Stimulated activated naive B cell treated with anti-CD40 and anti-IgM and Interleukin-4, amounts not matched to agents 10 μg/mL and 1 μg/mL and 100 μg/mL, for 72 hours (primary cell): ENCODE data around the gene SLC44A3.

Experiments used
- ATAC-seq, 2 donors: fragments of 150-1000 bp; cut with Tn5 transposase; replicated peaks; 2 replicates each; pipeline ENCODE4 v1.10.0; 2021; ENCODE audit warnings: moderate library complexity in 1 of 2
- DNase-seq: peaks from one replicate; pipeline ENCODE4 v3.0.0; 2021
- H3K27ac Mint-ChIP-seq: one replicate; pipeline ENCODE4 v1.8.0; 2022; ENCODE audit warnings: mild to moderate bottlenecking, mixed read lengths
- H3K27me3 Mint-ChIP-seq, 2 donors: one replicate each; pipeline ENCODE4 v1.8.0; 2022; ENCODE audit warnings: mixed read lengths in 2 of 2
- H3K36me3 Mint-ChIP-seq, 2 donors: one replicate each; pipeline ENCODE4 v1.8.0; 2022; ENCODE audit warnings: mixed read lengths in 2 of 2, mild to moderate bottlenecking in 1 of 2
- H3K4me1 Mint-ChIP-seq, 2 donors: one replicate each; pipeline ENCODE4 v1.8.0; 2022; ENCODE audit warnings: mixed read lengths in 2 of 2, mild to moderate bottlenecking in 1 of 2
- H3K4me3 Mint-ChIP-seq, 2 donors: one replicate each; pipeline ENCODE4 v1.8.0; 2022; ENCODE audit warnings: mild to moderate bottlenecking in 2 of 2, mixed read lengths in 2 of 2, moderate library complexity in 1 of 2
- H3K9me3 Mint-ChIP-seq, 2 donors: one replicate each; pipeline ENCODE4 v1.8.0; 2022; ENCODE audit warnings: mixed read lengths in 2 of 2, mild to moderate bottlenecking in 1 of 2

Gene SLC44A3

DNA sequence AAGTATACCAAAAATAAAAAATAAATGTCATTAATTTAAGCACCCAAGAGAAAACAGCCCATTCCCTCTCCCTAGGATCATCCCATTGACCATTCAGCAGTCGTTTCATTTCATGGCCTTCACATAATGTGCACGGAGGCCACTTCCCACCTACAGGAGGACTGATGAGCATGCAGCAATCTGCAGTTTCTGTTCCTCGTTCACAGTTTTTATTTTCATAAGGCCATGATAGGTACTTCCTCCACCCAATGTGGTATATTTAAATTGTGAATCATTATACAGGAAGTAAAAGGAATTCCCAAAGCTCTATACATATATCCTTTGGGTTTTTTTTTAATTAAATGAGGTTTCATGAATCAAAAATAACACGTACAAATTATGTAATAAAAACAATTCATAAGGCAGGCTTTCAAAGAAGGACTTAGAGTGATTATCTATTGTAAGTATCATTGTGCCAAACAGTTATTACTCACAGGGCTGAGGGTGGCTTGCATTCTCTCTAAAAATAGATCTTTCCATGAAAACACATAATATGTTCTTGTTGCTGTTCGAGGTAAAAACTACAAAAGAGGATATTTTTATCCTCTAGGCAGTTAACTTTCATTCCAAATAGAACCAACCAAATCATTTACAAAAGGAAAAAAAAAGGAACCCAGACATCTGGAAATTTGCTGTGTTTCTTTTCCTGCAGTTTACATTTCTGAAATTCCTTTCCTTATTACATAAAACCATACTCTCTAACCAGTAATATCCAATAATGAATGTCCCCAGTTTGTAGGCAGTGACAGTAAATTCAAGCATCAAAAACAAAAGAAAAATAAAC lies 27.5 kb upstream of the SLC44A3 start:
- H3K27ac Mint-ChIP-seq, result no peak overlapping the region
- peaks cover 0 to 6% of the 10 kb centered on the region in 2 donors for H3K27me3 Mint-ChIP-seq
- DNase-seq (no peak), ATAC-seq (peak; percentile 95 to 96)
- H3K4me1 Mint-ChIP-seq, result peaks cover 17 to 53% of the 10 kb centered on the region in 2 donors
- no peak overlapping the region for H3K4me3 Mint-ChIP-seq
- H3K36me3 Mint-ChIP-seq, result peaks cover 0 to 2% of the 10 kb centered on the region in 2 donors
- peaks cover 4 to 8% of the 10 kb centered on the region in 2 donors for H3K9me3 Mint-ChIP-seq

DNA sequence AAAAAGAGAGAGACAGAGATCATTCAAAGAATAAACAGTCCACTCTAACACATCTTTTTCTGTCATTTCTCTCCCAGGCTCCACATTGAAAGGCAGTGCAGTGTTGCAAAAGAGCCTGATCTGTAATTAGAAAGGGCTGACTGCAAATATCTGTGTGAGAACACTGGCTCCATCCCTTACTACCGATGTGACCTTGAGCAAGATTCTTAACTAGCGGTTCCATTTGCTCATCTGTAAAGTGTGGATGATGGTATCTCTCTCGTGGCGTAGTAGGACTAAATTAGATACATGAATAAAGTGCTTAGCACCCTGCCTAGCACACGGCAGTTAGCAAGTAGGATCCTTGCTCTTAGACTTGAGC lies 26.9 kb upstream of the SLC44A3 start:
- H3K27me3 Mint-ChIP-seq, result peaks cover 0 to 6% of the 10 kb centered on the region in 2 donors
- peak overlapping the region; percentile 70 for H3K27ac Mint-ChIP-seq
- H3K36me3 Mint-ChIP-seq, result peaks cover 0 to 2% of the 10 kb centered on the region in 2 donors
- peaks cover 17 to 53% of the 10 kb centered on the region in 2 donors for H3K4me1 Mint-ChIP-seq
- no peak for DNase-seq
- peaks cover 4 to 8% of the 10 kb centered on the region in 2 donors for H3K9me3 Mint-ChIP-seq
- H3K4me3 Mint-ChIP-seq, result no peak overlapping the region
- ATAC-seq, result no peak

DNA sequence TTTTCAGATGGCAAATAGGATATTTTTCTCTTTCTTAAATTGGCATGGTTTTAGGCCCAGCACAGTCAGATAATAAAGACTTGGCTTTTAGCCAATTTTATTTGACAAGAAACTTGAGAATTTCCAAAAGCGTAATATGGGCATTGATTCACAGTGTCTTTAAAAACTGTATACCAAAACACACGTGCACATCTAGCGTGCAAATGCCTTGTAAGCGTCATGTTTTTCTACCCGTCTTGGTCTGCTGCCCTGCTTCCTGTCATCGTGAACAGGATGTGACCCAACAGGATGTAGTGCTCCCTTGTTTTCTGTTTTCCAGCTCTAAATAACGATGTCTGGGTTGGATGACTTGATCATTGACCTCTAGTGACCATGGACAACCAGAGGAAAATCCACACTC lies 24.7 kb upstream of the SLC44A3 start:
- Mint-ChIP-seq H3K27me3 (no peaks in the 10 kb centered on the region), H3K36me3 (peaks cover 0 to 2% of the 10 kb centered on the region in 2 donors), H3K4me1 (peaks cover 17 to 53% of the 10 kb centered on the region in 2 donors), H3K27ac (peak overlapping the region; percentile 75), H3K4me3 (peak overlapping the region in 1 of 2 donors; percentile 30), H3K9me3 (peaks cover 4 to 8% of the 10 kb centered on the region in 2 donors)
- DNase-seq, result peak; percentile 35
- peak; percentile 81 to 84 for ATAC-seq

DNA sequence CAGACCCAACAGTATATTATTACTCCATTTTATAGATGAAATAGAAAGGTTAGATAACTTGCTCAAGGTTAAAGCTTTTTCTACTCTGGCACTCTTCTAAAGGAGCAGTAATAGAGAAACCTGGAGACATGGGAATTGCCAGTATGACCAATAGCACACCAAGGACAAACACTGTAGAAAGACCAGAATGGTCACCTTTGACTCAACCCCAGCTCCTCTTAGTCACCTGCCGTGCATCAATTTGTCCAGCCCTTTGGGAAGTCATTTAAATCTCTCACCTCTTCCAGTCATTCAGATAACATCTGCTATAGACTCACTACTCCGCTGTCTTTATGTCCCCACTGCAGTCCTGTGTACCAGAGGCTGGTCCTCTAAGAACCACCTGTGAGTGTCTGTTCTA lies 23.9 kb upstream of the SLC44A3 start:
- peaks cover 17 to 49% of the 10 kb centered on the region in 2 donors for H3K4me1 Mint-ChIP-seq
- peaks cover 0 to 2% of the 10 kb centered on the region in 2 donors for H3K36me3 Mint-ChIP-seq
- no peak overlapping the region for H3K4me3 Mint-ChIP-seq
- peak overlapping the region; percentile 82 for H3K27ac Mint-ChIP-seq
- H3K9me3 Mint-ChIP-seq, result peaks cover 4 to 8% of the 10 kb centered on the region in 2 donors
- no peak for ATAC-seq
- DNase-seq, result no peak
- no peaks in the 10 kb centered on the region for H3K27me3 Mint-ChIP-seq

DNA sequence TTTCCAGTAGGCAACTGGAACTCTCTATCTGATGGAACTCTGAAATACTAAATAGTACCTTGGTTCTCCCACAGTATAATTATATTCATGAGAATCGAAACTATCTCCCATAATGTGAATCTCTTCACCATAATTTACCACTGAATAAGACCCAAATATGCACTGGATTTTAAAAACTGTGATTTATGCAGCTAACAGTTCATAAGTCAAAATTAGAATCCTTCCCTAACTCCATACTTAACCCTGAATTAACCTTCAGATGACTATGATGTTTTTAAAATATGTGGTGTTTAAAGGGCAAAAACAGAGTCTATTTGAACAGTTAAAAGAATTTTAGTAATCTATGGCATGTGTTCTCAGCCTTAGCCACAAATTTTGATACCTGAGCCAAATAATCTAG lies 22.9 kb upstream of the SLC44A3 start:
- no peak overlapping the region for H3K27ac Mint-ChIP-seq
- ATAC-seq (no peak), DNase-seq (no peak)
- peaks cover 0 to 2% of the 10 kb centered on the region in 2 donors for H3K36me3 Mint-ChIP-seq
- H3K9me3 Mint-ChIP-seq, result peaks cover 4 to 8% of the 10 kb centered on the region in 2 donors
- H3K27me3 Mint-ChIP-seq, result no peaks in the 10 kb centered on the region
- H3K4me1 Mint-ChIP-seq, result peaks cover 18 to 48% of the 10 kb centered on the region in 2 donors
- no peak overlapping the region for H3K4me3 Mint-ChIP-seq

- Mint-ChIP-seq H3K36me3 (peaks cover 0 to 2% of the 10 kb centered on the region in 2 donors), H3K9me3 (peaks cover 4 to 6% of the 10 kb centered on the region in 2 donors), H3K27ac (no peak overlapping the region), H3K27me3 (no peaks in the 10 kb centered on the region), H3K4me3 (no peak overlapping the region), H3K4me1 (peaks cover 16 to 44% of the 10 kb centered on the region in 2 donors)
- ATAC-seq (no peak), DNase-seq (no peak)
Measured at GRCh38 chr1:94798054-94798453, 22.1 kb upstream of the SLC44A3 start.

DNA sequence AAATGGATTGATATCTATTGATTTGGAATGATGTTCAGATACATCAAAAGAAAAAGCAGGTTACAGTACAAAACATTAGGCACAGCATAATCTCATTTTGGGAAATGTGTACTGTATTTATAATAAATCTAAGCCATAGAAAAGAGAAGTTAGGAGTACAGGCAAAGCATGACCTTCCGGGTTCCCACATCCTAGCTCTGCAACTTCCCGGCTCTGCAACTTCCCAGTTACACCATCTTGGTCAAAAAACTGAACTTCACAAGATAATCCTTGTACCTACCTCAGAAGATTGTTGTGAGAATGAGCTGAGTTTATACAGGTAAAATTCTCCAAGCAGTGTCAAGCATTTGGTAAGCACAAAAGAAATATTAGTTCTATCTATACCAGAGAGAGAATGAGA lies 21.7 kb upstream of the SLC44A3 start:
- ATAC-seq (no peak), DNase-seq (no peak)
- Mint-ChIP-seq H3K4me1 (peaks cover 16 to 39% of the 10 kb centered on the region in 2 donors), H3K36me3 (peaks cover 0 to 2% of the 10 kb centered on the region in 2 donors), H3K27me3 (no peaks in the 10 kb centered on the region), H3K27ac (no peak overlapping the region), H3K4me3 (no peak overlapping the region), H3K9me3 (peaks cover 4 to 5% of the 10 kb centered on the region in 2 donors)

GRCh38 chr1:94799206-94799605 lies 21.0 kb upstream of the SLC44A3 start:
- no peak overlapping the region for H3K27ac Mint-ChIP-seq
- no peak for ATAC-seq

DNA sequence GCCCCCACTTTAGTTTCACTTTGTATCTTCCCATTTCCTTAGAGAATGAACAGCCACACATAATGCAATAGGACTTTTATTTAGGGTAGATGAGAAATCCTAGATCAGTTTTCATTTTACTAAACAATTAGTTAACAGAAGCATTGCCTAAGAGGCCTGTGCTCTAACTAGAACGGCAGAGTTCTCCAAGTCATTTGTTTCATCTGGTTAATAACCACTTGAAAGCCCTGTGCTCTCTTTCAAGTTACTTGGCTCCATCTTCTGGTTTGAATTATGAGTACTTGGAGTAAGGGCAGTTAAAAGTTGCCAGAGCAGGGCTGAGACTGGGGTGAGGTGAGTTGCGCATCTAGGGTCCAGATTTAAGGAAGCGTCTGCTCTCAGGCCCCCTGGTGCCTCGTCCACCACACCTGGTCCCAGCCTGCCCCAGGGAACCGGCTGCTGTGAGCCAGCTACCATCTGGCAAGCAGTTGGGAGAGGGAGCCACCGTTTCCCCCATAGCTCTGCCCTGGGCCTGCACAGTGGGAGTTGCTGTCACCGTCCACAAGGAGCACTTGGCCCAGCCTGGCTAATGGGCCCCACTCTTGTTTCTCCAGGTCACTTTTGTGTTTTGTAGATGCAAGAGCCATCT lies 18.1 kb upstream of the SLC44A3 start:
- no peak overlapping the region for H3K27ac Mint-ChIP-seq
- H3K4me3 Mint-ChIP-seq, result peak overlapping the region; percentile 30 to 37
- ATAC-seq, result peak; percentile 82 to 89

More at GRCh38 chr1:94799206-94799605, 21.0 kb upstream of the SLC44A3 start:
- Mint-ChIP-seq H3K4me3 (no peak overlapping the region), H3K4me1 (peaks cover 16 to 38% of the 10 kb centered on the region in 2 donors), H3K36me3 (peaks cover 0 to 2% of the 10 kb centered on the region in 2 donors), H3K27me3 (no peaks in the 10 kb centered on the region), H3K9me3 (peaks cover 4 to 5% of the 10 kb centered on the region in 2 donors)
- no peak for DNase-seq

GRCh38 chr1:94803106-94803505 lies 17.1 kb upstream of the SLC44A3 start:
- Mint-ChIP-seq H3K9me3 (no peaks in the 10 kb centered on the region), H3K27ac (no peak overlapping the region), H3K4me1 (peaks cover 6 to 18% of the 10 kb centered on the region in 2 donors), H3K36me3 (no peaks in the 10 kb centered on the region), H3K4me3 (no peak overlapping the region), H3K27me3 (peaks cover 9% of the 10 kb centered on the region in 2 donors)
- ATAC-seq, result no peak
- DNase-seq, result no peak

More for the DNA sequence above, 18.1 kb upstream of the SLC44A3 start:
- Mint-ChIP-seq H3K36me3 (no peaks in the 10 kb centered on the region), H3K4me1 (peaks cover 6 to 18% of the 10 kb centered on the region in 2 donors), H3K9me3 (no peaks in the 10 kb centered on the region), H3K27me3 (peaks cover 8 to 9% of the 10 kb centered on the region in 2 donors)
- DNase-seq, result no peak

GRCh38 chr1:94803517-94804441 lies 16.4 kb upstream of the SLC44A3 start:
- no peak for ATAC-seq
- no peak for DNase-seq
- H3K4me3 Mint-ChIP-seq, result no peak overlapping the region
- H3K36me3 Mint-ChIP-seq, result no peaks in the 10 kb centered on the region
- H3K9me3 Mint-ChIP-seq, result no peaks in the 10 kb centered on the region
- peaks cover 6 to 18% of the 10 kb centered on the region in 2 donors for H3K4me1 Mint-ChIP-seq
- peaks cover 9% of the 10 kb centered on the region in 2 donors for H3K27me3 Mint-ChIP-seq
- H3K27ac Mint-ChIP-seq, result no peak overlapping the region

DNA sequence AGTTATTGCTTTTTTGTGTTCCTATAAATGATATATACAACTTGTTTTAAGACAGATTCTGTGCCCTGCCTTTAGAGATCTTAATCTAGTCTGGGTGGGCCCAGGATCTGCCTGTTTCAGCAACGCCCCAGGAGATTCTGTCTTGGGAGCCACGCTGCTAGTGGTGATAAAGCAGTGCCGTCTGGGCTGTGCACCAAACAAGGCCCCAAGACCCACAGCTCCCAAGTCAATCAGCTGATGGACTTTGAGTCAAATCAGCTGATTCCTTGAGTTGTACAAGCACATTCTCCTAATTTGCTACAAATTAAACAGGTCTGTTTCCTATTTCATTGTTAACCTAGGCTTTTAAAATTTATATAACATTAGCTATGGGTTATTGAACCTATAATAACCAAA lies 15.7 kb upstream of the SLC44A3 start:
- DNase-seq (no peak), ATAC-seq (no peak)
- H3K4me3 Mint-ChIP-seq, result no peak overlapping the region
- H3K36me3 Mint-ChIP-seq, result no peaks in the 10 kb centered on the region
- no peaks in the 10 kb centered on the region for H3K9me3 Mint-ChIP-seq
- peaks cover 6 to 18% of the 10 kb centered on the region in 2 donors for H3K4me1 Mint-ChIP-seq
- no peak overlapping the region for H3K27ac Mint-ChIP-seq
- peaks cover 9% of the 10 kb centered on the region in 2 donors for H3K27me3 Mint-ChIP-seq

DNA sequence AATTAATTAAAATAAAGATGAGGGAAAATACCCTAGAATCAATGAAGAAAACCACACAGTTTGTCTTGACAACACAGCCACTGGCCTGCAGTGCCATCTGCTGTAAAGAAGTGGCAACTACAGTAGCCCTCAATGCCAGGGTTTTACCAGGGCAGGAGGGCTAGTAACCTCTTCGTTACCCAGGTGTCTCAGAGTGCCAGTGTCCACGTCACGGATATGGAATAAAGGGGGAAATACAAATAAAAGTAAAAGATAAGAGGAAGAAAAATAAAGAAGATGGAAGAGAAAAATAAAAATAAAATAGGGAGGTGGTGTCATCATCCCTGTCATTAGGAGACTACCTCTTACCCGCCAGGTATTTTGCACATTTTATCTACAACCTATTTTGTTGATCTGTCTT lies 14.2 kb upstream of the SLC44A3 start:
- Mint-ChIP-seq H3K9me3 (no peaks in the 10 kb centered on the region), H3K27ac (no peak overlapping the region)
- DNase-seq, result peak; percentile 46

DNA sequence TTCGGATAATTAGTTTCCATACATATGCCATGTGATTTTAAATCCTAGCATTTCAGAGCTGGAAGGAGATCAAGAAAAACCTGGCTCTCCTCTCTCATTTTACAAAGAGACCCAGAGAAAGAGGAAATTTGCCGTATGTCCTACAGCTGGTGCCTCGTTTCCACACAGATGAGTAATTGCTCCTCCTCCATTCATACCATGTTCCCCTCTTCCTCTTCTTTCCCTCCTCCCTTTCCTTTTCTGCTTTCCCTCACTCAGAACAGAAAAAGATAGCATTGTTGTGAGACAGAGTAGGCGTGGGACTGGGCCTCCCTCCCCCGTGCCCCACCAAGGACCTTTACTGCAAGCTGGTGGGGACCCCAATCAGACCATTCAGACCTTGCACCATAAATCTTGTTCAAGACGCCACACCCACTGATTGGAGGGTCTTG lies 13.7 kb upstream of the SLC44A3 start:
- DNase-seq (no peak), ATAC-seq (no peak)
- Mint-ChIP-seq H3K4me1 (peaks cover 6 to 17% of the 10 kb centered on the region in 2 donors), H3K9me3 (no peaks in the 10 kb centered on the region), H3K36me3 (no peaks in the 10 kb centered on the region), H3K4me3 (no peak overlapping the region), H3K27ac (no peak overlapping the region), H3K27me3 (peaks cover 9 to 15% of the 10 kb centered on the region in 2 donors)

More for the DNA sequence above, 14.2 kb upstream of the SLC44A3 start:
- ATAC-seq, result peak; percentile 63 to 70
- Mint-ChIP-seq H3K27me3 (peaks cover 9% of the 10 kb centered on the region in 2 donors), H3K36me3 (no peaks in the 10 kb centered on the region), H3K4me3 (no peak overlapping the region), H3K4me1 (peaks cover 6 to 18% of the 10 kb centered on the region in 2 donors)
